Astrocyte of the cerebellum (primary cell): Measurements from ENCODE around the gene ZC3H7B.

Experiments used
- DNase-seq: peaks from one replicate; pipeline ENCODE4 v3.0.0-alpha.2; 2011; ENCODE audit warnings: low read depth
- H3K4me3 ChIP-seq: 2 replicates; pipeline ENCODE4 v1.5.1; 2011; ENCODE audit warnings: mild to moderate bottlenecking, low read depth, low read length, moderate library complexity
- in situ Hi-C: cut with HindIII; loops from 2 replicates; pipeline ENCODE4 v1.10.0; 2017; ENCODE audit warnings: low sequenced_read_pairs
- TF ChIP-seq, protein P1 (sequence below): IDR thresholded peaks from 2 replicates; pipeline ENCODE4 v1.5.1; 2012; ENCODE audit warnings: low read length, low read depth, moderate library complexity, mild to moderate bottlenecking; ENCODE audit errors: missing control alignments

The ZC3H7B gene

DNA sequence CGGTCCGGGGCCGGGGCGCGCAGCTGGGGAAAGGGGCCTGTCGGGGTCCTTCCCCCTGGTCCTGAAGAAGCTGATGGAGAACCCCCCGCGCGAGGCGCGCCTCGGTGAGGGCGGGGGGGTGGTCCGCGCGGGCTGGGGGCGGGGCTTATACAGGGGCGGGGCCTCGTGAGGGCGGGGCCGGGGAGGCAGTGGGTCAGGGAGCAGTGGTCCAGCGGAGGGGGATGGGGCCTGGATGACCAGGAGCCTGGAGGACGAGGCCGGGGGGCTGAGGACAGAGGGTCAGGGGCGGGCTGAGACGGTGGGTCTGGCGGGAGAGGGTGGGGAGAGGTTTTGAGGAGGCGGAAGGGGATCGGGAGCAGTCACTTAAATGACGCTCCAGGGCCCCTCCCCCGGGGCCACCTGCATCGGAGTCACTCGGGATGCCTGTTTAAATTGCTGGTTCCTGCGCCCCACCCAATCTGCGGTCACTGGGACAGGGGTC is 80.8 kb downstream of the ZC3H7B start:
- TF ChIP-seq, protein P1, sequence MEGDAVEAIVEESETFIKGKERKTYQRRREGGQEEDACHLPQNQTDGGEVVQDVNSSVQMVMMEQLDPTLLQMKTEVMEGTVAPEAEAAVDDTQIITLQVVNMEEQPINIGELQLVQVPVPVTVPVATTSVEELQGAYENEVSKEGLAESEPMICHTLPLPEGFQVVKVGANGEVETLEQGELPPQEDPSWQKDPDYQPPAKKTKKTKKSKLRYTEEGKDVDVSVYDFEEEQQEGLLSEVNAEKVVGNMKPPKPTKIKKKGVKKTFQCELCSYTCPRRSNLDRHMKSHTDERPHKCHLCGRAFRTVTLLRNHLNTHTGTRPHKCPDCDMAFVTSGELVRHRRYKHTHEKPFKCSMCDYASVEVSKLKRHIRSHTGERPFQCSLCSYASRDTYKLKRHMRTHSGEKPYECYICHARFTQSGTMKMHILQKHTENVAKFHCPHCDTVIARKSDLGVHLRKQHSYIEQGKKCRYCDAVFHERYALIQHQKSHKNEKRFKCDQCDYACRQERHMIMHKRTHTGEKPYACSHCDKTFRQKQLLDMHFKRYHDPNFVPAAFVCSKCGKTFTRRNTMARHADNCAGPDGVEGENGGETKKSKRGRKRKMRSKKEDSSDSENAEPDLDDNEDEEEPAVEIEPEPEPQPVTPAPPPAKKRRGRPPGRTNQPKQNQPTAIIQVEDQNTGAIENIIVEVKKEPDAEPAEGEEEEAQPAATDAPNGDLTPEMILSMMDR = no peak
- H3K4me3 ChIP-seq = peak overlapping the region; percentile 68
- in situ Hi-C loops = no loop called here
- no peak for DNase-seq

DNA sequence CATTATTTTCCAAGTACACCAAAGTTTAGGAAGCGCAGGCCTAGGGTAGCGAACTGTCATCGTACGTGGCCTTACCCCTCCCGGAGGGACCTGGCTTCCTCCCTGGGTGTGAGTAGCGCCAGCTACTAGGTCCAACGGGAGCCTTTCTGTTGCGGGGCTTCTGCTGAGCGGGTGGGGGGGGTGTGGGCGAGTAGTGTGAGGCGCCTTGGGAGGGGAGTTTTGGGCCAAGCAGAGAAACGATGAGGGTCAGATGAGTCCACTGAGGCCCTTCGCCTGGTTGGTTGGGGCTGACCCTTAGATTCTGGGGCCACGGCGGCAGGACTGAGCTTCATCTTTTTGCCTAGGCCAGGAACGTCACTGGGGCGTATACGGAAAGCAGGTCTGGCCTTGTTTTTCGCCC is 81.3 kb downstream of the ZC3H7B start:
- in situ Hi-C loops = no loop called here
- TF ChIP-seq, protein P1 = no peak
- no peak for DNase-seq
- H3K4me3 ChIP-seq = peak overlapping the region; percentile 68

DNA sequence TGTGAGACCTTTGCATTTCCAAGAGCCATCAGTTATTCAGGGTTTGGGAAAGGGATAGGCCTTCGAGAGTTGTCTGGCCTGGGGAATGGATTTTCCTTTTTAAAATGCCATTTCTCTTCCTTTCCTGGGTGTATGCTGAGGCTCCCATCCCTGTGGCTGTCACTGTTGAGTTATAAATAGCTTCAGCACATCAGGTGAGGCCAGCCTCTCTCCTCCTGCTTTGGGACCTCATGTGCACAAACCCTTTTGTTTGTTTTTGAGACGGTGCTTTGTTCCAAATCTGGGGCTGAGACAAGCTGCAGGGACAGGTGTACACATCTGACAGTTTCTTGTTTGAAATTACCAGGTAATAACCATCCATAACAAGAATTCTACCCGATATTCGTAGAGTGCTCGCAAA is 81.8 kb downstream of the ZC3H7B start:
- in situ Hi-C loops = no loop called here
- DNase-seq = no peak
- TF ChIP-seq, protein P1 = no peak
- peak overlapping the region; percentile 68 for H3K4me3 ChIP-seq

DNA sequence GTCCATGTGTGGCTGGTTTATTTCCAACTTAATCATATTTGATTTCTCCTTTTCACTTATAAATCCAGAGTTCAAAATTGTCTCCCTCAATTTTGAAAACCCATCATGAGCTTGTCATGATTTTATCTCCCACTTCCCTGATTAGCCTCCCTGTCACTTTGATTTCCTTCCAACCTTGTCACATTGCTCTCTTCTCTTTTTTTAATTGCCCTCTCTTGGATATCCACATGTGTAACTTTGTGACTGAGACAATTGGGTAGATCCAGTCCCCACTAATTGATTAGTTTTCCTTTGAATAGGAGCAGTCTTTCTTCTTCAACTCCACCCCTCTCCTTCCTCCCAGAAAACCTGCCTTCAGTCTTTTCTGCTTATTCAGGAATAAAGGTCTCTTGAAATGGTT is 82.8 kb downstream of the ZC3H7B start:
- no peak overlapping the region for H3K4me3 ChIP-seq
- TF ChIP-seq, protein P1 = no peak
- in situ Hi-C loops = no loop called here
- DNase-seq = no peak

DNA sequence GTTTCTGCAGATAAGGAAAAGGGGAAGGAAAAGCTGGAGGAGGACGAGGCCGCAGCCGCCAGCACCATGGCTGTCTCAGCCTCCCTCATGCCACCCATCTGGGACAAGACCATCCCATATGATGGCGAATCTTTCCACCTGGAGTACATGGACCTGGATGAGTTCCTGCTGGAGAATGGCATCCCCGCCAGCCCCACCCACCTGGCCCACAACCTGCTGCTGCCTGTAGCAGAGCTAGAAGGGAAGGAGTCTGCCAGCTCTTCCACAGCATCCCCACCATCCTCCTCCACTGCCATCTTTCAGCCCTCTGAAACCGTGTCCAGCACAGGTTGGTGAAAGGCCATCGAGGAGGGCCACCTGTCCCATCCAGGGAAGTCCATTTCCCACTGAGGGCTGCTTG is 86.0 kb downstream of the ZC3H7B start:
- no peak for DNase-seq
- H3K4me3 ChIP-seq = no peak overlapping the region
- TF ChIP-seq, protein P1 = no peak
- in situ Hi-C loops = no loop called here

DNA sequence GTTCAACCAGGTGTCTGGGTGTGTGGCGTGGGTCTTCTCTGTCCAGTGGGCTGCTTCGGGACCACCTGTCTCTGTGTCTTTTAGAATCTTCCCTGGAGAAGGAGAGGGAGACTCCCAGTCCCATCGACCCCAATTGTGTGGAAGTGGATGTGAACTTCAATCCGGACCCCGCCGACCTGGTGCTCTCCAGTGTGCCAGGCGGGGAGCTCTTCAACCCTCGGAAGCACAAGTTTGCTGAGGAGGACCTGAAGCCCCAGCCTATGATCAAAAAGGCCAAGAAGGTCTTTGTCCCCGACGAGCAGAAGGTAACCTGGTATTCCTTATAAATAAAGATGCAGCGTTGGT is 92.7 kb downstream of the ZC3H7B start:
- no peak overlapping the region for H3K4me3 ChIP-seq
- DNase-seq = no peak
- TF ChIP-seq, protein P1 = no peak
- in situ Hi-C loops = no loop called here
